Hematopoietic multipotent progenitor cell treated with erythropoietin and hydrocortisone succinate and interleukin-3 and kit ligand, for 8 days (in vitro differentiated cells): ENCODE results near the gene NXT1.
"Not testable (repeated sequence)": the region's sequence is repeated elsewhere in the genome, so short reads cannot be mapped to it uniquely, and the experiment has no call there.

Experiments used
- DNase-seq: peaks from one replicate; pipeline ENCODE4 v3.0.0-alpha.2; 2015

Gene NXT1

DNA sequence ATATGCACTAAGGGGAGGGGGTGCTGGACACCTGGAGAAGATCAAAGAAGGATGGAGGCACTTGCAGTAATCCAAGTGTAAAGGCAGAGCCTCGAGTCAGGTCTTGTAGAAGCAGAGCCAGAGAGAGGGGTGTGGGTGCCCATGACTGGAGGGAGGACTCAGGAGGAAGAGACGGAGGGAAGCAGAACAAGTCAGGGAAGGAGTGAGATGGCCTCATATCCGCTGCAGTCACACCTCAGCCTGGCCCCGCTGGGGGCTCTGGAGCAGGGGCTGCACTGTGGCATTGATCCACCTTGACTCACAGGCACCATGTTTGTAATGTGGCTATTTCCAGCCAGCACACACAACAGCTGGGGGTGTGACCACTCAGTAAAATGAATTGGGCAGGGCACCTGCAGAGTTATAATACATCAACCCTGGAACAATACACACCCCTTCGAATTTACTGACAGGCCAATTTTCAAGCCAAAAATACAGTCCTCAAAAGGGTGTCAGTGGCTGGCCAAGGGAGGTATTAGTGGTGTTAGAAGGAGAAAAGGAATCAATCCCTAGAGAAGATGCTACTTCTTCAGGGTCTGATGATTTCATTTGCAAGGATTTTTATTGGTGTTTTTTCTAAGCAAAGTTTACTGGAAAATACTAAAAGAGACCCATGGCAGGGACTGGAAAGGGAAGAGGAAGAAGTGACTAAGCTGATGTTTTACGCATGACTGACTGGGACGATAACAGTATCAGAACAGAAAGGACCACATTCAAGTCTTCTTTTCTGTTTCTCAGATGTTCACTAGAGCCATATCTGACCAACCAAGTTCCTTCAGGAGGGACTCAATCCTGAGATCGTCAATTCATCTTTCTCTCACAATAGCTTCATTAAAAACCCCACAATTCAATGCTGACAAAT is 18.9 kb upstream of the NXT1 start:
- no peak for DNase-seq

DNA sequence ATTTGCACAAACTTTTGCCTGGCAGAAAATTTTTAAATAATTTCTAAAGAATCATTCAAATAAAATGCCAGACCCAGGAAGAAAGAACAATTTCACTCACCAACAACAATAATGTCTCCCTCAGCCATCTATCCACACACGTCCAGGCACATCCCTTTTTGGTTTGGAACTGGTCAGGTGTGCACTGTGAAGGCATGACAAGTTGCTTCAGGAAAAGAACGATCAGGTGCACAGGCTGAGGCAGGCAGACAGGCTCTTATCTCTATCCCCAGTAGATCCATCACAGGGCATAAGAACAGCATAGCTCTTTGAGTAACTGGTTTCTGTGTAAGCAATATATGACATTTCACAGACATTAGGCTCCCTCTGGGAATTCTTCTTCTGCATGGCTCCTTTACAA is 18.1 kb upstream of the NXT1 start:
- DNase-seq, result no peak

DNA sequence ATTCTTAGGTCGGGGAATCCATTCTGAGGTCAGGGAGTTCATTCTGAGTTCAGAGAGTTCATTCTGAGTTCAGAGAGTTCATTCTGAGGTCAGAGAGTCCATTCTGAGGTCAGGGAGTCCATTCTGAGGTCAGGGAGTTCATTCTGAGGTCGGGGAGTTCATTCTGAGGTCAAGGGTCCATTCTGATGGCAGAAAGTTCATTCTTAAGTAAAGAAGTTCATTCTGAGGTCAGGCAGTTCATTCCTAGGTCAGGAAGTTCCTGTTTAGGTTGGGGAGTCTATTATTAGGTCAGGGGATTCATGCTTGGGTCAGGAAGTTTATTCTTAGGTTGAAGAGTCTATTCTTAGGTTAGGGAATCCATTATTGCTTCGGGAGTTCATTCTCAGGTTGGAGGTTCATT is 16.5 kb upstream of the NXT1 start:
- no peak for DNase-seq

DNA sequence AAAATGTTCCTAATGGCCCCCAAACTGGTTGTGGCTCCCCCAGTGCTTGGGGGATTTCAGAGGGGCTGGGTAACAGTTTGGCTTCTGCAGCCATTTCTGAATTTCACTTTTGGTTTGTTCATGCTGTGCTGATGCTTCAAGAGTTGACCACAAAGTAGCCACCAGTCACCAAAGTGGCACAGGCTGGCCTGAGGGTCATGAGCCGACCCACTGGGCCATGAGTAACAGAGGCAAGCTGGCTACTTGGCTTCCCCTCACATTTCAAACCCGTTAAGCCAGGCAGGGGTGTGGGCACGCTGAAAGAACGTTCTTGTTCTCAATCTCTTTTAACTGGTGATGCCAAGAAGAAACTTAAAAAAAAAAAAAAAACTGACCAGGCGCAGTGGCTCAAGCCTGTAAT is 15.1 kb upstream of the NXT1 start:
- DNase-seq, result no peak

DNA sequence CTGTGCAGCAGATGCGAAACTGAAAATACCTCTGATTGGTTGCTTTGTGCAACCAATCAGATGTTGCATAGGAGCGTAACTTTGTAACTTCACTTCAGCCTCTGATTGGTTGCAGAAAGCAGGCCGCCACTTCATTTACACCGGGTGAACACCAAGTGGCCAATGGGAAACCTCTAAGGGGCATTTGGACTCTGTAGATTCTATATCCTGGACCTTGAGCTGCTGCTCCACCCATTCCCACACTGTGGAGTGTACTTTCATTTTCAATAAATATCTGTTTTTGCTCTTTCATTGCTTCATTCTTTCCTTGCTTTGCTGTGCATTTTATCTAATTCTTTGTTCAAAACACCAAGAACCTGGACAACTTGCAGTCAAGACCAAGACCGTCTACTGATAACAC is 14.1 kb upstream of the NXT1 start:
- DNase-seq, result no peak

DNA sequence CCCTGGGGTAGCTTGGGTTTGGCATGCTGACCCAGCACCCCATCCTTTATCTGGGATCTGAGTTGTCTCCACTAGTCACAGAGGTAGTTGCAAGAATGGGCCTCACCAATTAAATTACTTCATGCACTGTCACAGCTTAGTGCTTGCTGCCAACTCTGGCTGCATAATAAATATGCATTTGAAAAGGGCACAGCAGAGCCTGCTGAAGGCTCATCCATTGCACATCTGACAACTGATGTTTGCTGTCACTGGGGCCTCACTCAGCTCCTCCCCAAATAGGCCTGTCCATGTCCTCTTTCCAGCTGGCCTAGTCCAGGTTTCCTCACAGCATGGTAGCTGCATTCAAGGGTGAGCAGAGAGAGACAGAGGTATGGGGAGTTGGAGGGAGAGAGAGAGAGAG is 13.3 kb upstream of the NXT1 start:
- DNase-seq, result no peak

DNA sequence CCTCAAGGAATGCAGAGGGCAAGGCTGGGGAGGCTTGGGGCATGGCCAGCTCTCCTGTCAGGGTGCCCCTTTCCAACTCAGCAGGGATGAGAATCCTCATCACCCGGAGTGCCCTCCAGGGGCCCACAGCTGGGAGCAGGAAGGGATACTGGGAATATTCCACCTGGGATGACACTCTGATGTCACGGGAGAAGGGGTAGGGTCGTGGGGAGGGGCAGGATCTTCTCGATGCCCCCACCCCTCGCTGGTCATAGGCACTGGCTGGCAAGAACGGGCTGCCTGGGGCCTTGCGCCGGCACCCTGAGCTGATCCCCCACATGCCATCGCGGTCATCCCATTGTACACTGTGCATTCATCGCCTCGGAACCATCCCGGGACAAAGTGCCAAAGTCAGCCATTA is 10.6 kb upstream of the NXT1 start:
- DNase-seq, result no peak

DNA sequence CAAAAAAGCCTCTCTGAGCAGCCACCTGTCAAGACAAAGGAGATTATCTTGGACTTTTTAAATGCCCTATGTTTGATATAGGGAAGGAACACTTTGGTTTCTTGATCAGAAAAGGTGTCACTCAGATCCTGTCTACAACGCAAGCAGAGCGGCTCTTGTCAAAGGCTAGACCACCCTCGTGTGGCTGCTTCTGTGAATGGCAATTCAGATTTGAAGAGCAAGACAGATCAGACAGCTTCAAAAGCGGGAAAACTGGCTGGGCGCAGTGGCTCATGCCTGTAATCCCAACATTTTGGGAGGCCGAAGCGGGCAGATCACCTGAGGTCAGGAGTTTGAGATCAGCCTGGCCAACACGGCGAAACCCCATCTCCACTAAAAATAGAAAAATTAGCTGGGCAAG is 10.1 kb upstream of the NXT1 start:
- DNase-seq, result peak; percentile 66

DNA sequence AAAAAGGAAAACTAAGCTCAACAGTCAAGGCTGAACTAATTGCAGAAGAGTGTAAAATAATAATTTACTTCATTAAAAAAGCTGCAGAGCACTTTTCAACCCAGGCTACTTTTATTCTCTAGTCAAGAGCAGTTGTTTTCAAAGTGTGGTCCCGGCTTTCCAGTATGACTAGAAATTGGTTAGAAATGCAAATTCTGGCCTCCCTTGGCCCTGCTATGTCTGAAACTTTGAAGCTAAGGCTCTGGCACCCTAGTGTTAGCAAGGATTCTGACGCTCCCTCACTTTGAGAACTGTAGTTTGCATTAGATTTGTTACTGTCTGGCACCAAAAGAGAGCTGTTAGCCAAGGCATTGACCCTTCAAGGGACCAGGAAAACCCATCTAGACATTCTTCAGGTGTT is 9.5 kb upstream of the NXT1 start:
- DNase-seq, result no peak

DNA sequence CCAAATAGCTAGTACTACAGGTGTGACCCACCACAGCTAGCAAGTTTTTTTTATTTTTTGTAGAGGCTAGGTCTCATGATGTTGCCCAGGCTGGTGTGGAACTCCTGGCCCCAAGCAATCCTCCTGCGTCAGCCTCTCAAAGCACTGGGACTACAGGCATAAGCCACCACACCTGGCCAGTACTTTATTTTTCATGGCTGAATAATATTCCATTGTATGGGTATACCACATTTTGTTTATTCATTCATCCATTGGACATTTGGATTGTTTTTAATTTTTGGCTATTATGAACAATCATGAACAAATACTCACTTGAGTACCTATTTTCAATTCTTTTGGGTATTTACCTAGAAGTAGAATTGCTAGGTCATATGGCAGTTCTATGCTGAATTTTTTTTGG is 7.0 kb upstream of the NXT1 start:
- no peak for DNase-seq

DNA sequence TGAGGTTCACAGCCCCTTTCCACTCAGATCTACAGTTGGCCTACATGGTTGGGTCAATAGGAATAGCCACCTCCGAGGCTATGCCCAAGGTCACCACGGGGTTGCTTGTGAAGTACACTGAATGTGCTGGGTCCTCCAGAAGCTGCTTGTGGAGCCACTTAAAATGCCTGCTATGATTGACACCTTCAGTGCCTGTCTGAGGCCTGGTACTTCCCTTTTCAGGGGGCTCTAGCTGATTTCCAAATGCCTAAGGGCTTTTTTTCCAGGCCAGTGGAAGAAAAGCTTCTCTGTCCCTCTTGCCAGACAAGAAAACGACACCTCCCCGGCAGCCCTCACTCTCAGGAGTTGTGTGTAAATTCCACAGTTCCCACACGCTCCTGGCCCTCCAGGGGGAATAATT is 6.3 kb upstream of the NXT1 start:
- no peak for DNase-seq

DNA sequence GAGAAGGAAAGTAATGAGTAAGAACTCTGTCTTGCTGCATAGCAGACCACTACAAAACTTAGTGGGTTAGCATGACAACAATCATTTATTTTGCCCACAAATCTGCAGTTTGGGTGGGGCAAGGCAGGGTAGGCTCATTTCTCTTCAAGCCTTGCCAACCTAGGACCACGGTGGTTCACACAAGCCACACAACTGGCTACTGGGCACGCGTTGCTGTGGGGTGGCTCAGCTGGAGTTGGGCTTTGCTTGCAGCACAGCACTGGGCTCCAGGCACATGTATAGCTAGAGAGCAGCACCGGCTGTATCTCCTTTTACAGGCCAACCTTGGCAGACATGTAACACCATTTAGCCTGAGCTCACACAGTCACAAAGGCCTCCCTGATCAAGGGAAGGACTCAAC is 4.6 kb upstream of the NXT1 start:
- no peak for DNase-seq

DNA sequence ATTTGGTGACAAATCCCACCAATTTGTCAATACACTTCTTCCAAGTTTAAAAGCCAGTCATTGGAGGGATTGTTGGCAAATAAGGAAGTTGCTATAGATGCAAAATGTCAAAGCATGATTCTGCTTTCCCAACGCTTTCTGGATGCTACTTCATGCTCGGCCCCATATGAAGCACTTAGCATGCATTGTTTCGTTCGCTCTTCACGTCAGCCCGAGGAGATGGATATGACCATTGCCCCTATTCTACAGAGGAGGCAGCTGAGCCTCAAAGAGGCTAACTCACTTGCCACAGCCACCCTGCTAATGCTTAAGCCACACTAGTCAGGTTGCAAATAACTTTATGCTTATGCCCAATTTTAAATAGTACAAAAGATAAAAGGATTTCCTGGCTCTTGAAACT is 2.8 kb upstream of the NXT1 start:
- DNase-seq, result no peak

DNA sequence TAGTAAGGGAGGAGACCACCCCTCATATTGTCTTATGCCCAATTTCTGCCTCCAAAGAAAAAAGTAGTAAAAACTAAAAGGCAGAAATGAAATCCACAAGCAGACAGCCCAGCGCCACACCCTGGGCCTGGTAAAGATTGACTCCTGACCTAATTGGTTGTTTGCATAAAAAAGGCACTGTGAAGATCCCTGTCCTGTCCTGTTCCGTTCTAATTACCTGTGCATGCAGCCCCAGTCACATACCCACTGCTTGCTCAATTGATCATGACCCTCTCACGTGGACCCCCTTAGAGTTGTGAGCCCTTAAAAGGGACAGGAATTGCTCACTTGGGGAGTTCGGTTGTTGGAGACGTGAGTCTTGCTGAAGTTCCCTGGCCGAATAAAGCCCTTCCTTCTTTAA is 2.1 kb upstream of the NXT1 start:
- not testable (repeated sequence) for DNase-seq

DNA sequence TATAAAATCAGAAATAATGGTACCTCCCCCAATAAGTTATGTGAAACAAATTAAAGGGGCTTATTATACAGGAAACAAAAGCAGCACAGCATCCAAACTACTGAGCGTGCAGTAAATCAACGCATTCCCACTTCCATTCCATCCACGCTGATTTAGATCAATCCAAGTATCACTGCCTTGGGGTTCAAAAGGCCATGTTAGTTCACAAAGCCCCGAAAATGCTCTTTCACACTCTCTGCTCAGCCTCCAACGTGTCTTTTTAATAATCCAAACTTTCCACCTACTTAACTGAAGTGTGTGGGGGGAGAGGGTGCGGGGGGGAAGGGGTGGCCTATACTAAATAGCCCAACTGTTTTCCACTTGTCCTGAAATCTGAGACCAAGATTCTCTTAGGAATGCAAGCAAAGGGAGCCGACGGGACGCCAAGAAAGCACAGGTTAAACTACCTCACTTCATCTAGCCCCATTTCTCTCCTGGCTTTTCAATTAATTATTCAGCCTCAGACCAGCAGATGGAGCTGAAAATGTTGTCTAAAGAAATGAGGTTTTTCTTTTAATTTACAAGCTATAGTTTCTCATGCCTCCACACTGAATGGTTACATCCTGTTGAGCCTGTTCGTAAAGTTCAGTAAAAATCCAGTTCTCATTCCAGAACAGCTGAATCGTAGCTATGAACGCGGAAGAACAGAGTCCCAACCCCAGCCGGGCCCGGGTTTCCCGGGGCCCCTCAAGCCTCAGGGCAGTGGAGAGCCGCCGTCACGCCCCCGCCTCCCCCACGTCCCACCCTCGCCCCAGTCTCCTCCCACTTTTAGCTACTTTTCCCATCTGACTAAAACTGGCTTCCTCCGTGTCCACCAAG is 1.0 kb upstream of the NXT1 start:
- peak; percentile 84 for DNase-seq

DNA sequence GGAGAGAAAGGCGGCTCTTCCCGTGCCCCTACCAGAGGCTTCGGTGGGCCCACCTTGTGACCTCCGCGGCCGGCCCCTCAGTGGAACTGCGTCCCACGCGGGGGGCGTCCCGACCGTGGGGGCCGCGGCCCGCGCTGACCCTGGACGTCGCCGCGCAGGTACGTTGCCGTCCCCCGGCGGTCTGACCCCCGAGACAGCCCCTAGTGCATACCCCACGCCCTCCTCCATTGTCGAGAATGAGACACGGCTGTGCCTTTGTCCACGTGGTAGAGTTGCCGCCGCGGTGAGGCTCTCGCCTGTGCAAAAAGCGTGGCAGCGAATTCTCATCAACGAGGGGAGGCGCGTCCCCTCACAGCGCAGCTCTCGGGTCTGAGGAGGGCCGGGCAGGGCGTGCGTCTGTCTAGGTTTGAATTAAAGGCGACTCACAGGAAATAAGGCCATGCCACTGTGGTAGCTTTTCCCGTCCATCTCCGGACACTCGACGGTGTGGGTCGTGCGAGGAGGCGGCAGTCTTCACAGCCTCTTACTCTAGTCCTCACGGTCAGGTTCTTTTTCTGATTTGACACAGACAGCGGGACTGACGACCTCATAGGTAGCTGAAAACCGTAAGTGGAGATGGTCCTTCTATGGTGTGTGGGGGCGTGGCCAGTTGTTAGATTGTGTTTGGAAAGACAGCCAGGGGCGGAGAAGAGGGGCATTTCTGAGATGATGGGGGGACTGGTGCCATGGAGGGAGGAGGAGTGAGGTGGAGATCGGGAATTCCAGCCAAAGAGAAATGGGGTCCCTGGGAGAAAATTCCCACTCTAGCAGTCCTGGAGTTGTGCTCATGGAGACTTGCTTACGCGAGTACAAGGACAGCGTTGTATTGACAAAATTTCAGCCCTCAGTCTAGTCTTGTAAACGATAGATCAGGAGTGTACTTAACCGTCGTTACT is 580 bp downstream of the NXT1 start:
- DNase-seq, result peak; percentile 67

DNA sequence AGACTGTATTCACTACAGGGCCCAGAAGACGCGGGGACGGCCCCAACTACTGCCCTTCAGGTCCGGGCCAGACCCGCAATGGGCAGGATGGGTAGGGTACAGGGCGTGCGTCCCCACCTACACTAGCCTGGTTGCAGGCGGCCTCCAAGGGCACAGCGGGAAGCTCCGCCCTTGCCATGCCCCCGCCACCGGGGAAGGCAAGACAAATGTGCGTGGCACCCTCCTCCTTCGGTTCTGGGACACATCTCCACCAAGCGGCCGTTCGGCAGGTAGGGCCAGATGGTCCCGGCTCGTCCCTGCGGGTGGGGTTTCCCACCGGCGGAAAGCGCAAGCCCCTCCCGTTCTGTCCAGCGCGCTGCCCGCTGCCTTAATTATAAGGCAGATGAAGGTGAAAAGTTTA is 5.6 kb downstream of the NXT1 start:
- no peak for DNase-seq

DNA sequence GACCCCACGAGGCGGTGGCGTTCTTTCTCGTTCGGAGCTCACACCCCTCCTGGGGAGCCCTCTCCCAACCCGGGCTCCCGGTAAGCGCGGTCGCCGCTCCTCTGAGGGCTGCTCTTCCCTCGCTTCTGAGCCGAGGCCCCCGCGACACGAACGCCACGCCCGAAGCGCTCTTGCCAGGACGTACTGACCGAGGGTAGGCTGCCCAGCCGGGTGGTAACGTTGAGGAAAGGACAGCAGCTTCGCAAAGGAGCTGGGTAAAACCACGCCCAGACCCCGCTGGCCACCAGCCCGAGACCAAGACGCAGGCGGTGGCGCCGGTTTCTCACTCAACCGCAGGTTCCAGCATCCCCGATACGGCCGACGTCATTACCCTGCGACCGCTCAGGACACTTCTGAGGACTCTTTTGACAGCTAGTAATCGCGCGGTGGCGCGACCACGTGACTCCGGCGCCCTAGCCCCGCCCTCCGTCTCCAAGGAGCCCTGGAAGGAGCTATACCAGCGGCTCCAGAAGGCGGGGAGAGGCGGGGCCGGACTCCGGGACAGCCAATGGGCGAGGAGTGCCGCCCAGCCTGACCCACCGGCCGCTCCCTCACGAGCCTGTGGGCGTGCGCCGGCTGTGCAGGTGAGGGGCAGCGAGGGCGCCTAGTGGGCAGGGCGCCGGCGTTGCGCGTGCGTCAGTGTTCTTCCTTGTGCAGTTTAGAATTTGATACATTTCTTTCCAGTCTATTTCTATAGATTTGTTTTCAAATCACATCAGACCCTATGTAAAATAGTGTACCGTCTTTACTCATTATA is 7.4 kb downstream of the NXT1 start:
- peak; percentile 99 for DNase-seq

DNA sequence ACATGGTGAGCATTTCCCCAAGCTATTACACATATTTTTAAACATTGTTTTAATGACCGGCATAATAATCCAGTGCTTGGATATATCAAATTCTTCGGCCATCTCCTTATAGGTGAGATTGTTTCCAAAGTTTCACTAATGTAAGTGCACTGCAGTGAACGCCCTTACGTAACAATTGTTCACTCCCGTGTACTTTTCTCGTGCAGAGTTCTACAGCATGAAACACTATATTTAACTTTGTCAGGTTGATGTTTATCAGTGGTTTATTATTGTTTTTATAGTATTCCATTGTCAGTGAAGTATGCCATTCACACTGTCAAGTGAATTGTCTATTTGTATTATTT is 7.9 kb downstream of the NXT1 start:
- no peak for DNase-seq

DNA sequence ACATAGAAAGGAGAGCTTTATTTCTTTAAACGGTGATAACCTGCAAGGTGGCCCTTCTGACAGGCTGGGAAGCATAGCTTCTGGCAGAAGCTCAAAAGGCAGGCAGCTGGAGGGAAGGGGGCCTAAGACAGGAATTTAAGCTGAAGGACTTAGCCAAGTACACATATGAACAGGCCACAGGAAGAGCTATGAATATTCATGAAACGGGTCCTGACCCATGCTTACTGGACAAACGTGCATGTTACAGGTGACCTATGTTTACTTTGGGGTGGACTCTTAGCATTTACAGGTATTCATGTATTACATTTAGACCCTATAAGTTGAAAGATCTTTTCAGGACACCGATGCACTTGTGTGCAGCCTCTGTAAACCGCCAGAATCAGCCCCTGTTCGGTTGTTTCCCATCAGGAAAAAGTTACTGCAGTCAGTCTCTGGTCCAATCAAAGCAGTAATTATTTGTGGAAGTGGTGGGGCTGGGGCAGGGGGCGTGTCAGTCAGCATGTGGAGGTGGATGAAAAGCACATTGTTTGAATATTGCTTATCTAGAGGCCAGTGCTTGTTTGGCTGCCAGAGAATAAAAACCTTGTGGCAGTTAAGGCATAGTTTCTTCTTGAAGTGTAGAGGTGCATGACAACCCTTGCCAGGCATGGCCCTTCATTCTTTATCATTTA is 8.5 kb downstream of the NXT1 start:
- DNase-seq, result peak; percentile 58

DNA sequence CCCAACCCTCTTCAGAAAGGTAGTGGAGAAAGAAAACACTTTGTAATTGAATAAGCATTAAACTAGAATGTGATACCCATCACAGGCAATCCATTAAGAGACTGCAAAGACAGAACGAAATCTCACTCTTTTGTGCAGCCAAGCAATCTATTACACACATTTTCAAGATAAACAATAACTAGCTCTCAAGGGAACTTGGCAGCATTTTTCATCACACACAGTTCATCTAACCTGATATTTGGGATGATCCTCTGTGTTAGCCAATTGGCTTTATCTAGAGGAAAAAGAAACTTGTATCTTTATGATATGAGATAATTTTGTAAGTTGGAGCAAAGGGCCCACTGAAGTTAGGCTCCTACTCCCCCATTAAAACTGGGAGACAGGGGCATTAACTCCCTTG is 9.9 kb downstream of the NXT1 start:
- DNase-seq, result peak; percentile 42

DNA sequence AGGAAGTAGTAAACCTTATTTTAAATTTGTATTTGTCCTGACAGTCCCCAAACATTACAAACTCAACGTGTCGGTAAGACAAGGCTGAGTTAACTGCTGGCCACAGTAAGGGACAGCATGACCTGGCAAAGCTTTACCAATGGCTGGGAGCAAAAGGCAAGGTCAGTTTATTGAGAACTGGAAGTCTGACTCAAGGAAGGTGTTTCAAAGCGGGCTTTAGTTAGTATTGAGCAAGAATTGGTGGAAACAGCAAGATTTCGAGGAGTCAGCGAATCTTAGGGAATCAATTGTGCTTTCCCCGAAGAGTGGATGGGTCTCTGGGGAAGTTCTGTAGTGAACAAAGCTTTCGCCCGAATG is 10.5 kb downstream of the NXT1 start:
- DNase-seq, result peak; percentile 51
